HepG2 (cell line): ENCODE data around the gene OSM.

Source experiments
- MTA3 ChIP-seq: sonication (generic); formaldehyde crosslinking; IDR thresholded peaks from 2 replicates; pipeline ENCODE4 v1.4.0; 2020; ENCODE audit warnings: missing genetic modification reagents
- ZNF678 ChIP-seq: sonication (generic); formaldehyde crosslinking; IDR thresholded peaks from 2 replicates; pipeline ENCODE4 v1.4.0; 2020; ENCODE audit warnings: mild to moderate bottlenecking, missing genetic modification reagents
- ZNF772 ChIP-seq: sonication (generic); formaldehyde crosslinking; IDR thresholded peaks from 2 replicates; pipeline ENCODE4 v1.5.0; 2020; ENCODE audit warnings: mild to moderate bottlenecking, missing genetic modification reagents

GRCh38 chr22:30293026-30293425 lies 26.4 kb upstream of the OSM start:
- TF ChIP-seq ZNF678, result no peak
- TF ChIP-seq ZNF772 (CRISPR knock-in tag), result no peak
- TF ChIP-seq MTA3 (CRISPR knock-in tag), result no peak
